ENCODE data around the gene MYRF.
A peak's percentile ranks its signal among the peaks of the same experiment; 100 is the strongest.

The MYRF gene

DNA sequence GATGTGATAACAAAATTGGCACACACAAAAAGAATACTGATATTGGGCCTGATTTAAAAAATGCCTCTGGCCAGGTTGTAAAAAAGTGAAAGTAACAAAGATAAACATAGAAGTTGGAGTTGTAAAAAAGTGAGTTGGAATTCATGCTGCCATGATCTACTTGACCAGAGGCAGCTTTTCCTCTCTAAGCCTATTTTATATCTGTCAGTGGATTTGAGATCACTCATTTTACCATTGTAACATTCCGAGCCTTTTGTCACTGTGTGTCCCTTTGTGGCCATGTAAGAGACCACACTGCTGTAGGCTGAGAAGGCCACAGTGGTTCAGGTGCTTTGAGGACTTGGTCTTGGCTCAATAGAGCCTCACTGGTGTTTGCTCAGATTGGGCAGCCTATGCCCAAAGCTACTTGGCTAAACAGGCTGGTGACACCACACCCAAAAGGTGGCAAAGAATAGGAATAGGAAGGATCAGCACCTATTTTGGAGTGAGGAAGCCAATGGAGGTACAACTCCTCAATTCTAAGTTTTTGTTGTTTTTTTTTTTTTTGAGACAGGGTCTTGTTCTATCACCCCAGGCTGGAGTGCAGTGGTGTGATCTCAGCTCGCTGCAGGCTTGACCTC lies 47.3 kb downstream of the MYRF start:
- no peak for DNase-seq

DNA sequence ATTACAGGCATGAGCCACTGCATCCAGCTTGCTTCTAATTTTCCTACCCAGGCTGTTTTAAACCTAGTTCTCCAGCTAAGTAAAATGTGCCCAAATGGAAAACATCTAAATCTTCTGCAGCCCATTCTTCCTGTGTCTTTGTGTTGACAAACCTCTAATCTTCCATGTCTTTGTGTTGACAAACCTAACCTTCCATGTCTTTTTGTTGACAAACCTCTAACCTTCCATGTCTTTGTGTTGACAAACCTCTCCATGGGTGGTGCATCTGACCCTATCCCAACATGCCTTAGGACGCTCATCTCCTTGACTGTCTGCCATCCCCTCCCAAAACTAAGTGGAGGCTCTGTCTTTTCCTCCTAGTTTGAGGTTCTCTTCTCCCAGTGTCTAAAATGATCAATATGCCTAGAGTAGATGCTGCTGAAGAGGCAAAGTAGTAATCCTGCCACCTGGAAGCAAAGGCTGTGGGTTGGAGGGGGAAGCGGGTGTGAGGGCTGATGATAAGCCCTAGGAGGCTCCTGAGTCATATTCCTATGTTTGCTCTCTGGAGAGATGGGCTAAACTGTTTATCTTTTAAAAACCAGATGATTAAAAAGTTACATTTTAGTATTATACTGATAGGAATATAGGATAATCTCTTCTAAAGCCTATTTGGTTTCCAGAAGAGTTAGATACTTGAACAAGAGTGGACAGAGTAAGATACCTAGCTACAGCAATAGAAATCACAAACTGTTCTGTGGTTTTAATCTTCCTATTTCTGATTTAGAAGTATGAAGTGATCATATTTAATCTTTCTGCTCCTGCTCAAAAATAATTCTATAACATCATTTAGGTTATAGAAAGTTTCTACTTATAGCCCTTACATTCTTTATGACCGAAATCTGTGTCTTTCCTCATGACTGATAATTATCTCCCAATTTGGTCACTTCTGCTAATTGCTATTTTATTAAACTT lies 48.2 kb downstream of the MYRF start:
- DNase-seq: no peak

- no peak for DNase-seq
Measured at GRCh38 chr11:61802605-61803004, 50.2 kb downstream of the MYRF start.

DNA sequence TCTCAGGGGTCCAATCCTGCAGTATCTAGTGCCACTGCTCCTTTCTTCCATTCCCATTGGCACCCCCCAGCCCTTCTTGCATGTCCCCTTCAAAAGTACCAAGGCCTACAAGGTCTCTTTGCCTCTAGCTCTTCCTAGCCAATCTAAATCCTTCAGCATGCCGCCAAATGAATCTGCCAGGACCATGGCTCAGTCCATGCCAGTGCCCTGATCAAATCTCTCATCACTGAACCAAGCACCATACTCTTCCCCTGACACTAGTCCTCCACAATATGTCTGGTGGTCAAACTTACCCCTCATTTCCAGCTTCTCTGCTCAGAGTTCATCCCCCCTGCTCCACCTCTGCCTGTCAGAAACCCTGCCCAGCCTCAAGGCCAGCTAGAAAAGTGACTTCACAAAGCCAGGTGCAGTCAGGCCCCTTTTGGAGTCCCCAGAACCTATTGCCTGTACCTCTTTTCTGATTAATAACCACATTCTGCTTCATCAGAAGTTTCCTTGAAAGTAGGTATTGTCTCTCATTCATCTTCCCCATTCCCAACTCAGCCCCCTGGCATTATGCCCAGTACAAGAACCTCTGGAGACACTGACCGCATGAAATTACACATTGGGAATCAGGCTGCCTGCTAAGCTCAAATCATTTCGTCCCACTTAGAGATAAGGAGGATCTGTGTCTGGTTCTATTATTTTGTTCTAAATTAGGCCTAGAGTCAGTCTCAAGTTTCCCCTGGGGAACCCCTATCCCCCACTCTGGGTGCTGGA lies 51.6 kb downstream of the MYRF start:
- no peak for DNase-seq

GRCh38 chr11:61805146-61805545 lies 52.7 kb downstream of the MYRF start:
- DNase-seq: no peak

DNA sequence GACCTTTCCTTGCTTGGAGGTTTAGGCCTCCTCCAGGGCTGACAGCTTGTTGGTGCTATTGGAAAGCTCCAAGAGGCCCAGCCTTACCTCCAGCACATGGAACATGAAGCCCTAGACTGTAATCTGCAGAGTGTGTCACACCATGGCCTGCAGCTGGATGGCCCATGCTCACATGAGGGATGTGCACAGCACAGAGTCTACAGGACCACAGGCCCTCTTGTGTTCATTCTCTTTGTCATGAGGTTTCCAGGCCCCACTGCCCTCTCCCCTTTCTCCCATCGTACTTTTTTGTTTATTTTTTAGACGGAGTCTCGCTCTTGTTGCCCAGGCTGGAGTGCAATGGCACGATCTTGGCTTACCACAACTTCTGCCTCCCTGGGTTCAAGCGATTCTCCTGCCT lies 54.3 kb downstream of the MYRF start:
- DNase-seq: no peak

GRCh38 chr11:61810671-61811175 lies 58.3 kb downstream of the MYRF start:
- no peak for DNase-seq

DNA sequence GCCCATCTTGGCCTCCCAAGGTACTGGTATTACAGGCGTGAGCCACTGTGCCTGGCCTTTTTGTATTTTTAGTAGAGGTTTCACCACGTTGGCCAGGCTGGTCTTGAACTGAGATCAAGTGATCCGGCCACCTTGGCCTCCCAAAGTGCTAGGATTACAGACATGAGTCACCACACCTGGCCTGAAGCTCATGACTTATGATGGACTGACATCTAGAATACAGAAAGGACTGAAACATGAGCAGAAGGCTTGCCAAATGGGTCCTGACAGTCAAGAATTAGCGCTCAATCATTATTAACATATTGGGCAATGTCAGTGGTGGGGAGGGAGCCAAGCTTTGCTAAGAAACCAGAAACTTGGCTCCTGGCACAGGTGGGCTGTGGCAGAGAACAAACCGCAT lies 59.4 kb downstream of the MYRF start:
- no peak for DNase-seq

DNA sequence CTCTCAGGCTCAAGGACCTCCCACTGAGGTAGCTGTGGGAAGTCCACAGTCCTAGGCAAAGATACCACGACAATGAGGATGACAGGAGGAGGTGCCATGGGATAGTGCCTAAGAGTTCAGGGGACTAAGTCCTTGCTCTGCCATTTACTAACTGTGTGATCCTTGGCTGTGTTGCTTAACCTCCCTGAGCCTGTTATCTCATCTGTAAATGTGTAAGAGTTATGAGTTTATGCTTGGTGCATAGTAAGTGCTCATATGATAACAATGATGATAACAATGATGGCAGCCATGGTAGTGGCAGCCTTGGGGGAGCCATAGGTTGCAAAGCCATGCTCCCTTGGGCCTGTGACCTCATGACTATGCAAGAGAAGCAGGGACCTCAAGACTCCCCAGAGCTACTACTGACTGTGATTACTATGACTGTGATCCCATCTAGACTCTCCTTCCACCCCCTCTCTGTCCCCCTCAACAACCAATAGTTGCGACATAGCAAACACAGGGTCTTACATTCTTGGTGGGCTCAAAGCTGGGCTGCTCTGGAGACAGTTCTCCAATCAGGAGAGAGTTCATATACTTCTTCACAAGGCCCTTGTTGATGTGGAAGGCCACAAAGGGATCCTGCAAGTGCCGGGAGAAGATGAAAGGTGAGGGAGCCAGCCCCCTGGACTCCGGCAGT lies 60.4 kb downstream of the MYRF start:
- DNase-seq: no peak

- no peak for DNase-seq
Measured at GRCh38 chr11:61814247-61814957, 62.0 kb downstream of the MYRF start.

DNA sequence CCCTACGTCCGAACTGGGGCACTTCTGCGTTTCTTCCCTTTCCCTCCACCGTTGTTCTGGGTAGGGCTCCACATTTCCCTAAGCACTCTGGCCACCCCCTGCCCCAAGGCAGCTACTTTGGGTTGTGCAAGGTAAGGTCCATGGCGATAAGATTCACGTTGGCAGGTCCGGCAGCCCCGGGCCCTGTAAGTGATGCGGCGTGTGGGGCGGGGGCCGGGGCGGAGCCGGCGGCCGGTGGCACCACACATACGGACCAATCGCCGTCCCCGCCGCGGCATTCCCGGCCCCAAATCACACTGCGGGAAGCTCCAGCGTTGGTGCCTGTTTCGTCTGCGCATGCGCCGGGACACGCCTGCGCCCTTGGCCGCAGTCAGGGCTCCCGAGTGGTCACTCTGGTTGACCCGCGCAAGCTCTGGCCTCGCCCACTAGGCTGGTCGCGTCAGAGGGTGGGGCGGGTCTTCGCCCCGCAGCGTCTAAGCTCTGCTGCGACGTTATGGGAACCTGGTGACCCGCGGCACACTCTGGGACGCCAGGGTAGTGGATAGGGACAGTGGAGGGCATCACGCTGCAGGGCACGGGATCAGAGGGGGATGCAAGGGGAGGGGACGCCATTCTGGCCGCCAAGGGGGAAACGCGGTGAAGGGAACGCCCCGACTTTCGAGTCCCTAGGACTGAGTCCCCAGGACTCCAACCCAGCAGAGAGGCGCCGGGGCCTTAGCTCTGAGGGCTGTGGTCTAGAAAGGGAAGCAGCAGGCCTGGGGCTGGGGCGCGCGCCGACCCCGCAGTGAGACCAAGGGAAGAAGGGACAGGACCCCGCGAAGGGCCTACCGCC lies 62.7 kb downstream of the MYRF start:
- peak; percentile 15 for DNase-seq

GRCh38 chr11:61815790-61816735 lies 63.6 kb downstream of the MYRF start:
- DNase-seq: peak; percentile 29

- DNase-seq: peak; percentile 70
Measured at GRCh38 chr11:61816736-61817455, 64.5 kb downstream of the MYRF start, which contains the start of gene FADS1. TSS of gene FADS1 (minus strand) at chr11:61817003. CDS start at chr11:61816929, 74 bp downstream.

DNA sequence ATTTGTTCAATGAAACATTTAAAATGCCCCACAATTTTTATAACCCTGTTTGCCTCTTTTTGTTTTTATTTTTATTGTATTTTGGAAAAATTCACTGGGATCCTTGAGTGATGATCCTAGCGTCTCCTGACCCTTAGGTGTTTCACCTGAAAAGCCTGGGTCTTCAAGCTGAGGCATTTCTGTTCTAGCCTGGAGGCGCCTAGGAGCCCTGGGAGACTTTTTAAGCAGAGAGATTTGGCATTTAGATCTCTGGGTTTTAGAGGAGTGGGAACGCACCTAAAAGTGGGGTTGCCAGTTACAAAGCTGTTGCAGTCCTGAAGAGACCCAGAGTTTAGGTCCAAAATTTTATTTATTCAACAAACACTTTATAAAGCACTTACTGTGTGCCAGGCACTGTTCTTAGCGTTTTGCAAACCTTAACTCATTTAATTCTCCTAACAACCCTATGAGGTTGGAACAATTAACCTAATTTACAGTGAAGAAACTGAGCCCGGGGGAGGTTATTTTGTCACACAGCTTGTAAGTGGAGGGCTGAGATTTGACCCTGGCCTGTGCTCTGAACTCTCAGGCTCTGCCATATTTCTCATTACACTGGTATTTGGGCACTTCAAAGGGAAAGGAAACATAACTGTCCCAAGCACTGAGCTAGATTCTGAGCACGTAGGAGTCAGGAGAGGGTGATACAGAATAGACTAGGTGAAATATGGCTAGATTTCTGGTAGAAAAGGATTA lies 65.2 kb downstream of the MYRF start:
- no peak for DNase-seq

- DNase-seq: no peak
Measured at GRCh38 chr11:61820174-61820573, 67.7 kb downstream of the MYRF start.

DNA sequence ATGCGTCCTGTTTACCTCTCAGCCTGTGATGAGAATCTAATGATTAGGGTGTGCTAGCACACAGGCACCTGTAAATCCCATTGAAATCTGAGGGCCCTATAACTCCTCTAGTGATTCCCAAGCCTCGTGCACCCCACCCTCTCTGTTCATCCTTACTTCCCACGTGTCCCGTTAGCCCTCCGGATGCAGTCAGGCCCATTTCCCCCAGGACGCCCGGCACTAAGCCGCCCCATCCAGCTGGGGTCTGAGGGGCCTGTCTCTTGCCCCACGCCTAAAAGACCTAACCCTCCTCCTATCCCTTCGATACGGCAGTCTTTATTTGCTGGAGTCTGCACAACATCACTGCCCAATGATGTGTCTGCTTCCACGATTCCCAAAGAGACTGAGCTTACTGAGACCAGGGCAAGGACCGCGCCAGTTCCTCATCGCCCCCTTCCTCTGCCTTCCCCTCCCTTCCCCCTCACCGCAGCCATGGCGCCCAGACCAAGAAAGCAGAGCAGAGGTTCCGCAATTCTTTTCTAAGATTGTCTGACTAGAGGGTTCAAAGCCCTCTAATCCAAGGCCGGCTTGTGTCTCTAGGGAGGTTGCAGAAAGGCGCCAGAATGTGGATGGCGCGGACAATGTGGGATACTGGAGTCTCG lies 74.6 kb downstream of the MYRF start:
- no peak for DNase-seq

- no peak for DNase-seq
Measured at GRCh38 chr11:61827571-61828378, 75.3 kb downstream of the MYRF start, which contains the start of gene FADS2. TSS of gene FADS2 (plus strand) at chr11:61828300. CDS start at chr11:61828391, 91 bp downstream.
